ENCODE data around the gene ADAM15. TPM values are rescaled to one million over a fixed set of nuclear protein-coding genes. Genes with fewer than 3 reads are reported as not detected.

Gene ADAM15
- total and polyA plus RNA-seq, 4 donors = 10.8 to 26.8 (median 17.5) TPM

- no peak for TF ChIP-seq ATF3 (IDR thresholded peaks at IDR 0.05)
- TF ChIP-seq, protein P1, sequence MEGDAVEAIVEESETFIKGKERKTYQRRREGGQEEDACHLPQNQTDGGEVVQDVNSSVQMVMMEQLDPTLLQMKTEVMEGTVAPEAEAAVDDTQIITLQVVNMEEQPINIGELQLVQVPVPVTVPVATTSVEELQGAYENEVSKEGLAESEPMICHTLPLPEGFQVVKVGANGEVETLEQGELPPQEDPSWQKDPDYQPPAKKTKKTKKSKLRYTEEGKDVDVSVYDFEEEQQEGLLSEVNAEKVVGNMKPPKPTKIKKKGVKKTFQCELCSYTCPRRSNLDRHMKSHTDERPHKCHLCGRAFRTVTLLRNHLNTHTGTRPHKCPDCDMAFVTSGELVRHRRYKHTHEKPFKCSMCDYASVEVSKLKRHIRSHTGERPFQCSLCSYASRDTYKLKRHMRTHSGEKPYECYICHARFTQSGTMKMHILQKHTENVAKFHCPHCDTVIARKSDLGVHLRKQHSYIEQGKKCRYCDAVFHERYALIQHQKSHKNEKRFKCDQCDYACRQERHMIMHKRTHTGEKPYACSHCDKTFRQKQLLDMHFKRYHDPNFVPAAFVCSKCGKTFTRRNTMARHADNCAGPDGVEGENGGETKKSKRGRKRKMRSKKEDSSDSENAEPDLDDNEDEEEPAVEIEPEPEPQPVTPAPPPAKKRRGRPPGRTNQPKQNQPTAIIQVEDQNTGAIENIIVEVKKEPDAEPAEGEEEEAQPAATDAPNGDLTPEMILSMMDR (IDR thresholded peaks at IDR 0.05; ENCODE audit: low read depth, low read length, missing input control) = no peak
- no peak for TF ChIP-seq YY1 (IDR thresholded peaks at IDR 0.05)
Measured at GRCh38 chr1:155086856-155087535, 35.9 kb downstream of the ADAM15 start (continued).

- peak; percentile 98 to 100 for TF ChIP-seq RXRA (IDR thresholded peaks at IDR 0.05)
- peak; percentile 95 for TF ChIP-seq FOXA2 (IDR thresholded peaks at IDR 0.05)
- peak in 1 of 2 donors; percentile 44 for TF ChIP-seq EGR1 (IDR thresholded peaks at IDR 0.05; ENCODE audit: low read depth in 2 of 2)
- TF ChIP-seq YY1 (IDR thresholded peaks at IDR 0.05) = peak; percentile 81
- TF ChIP-seq, protein P2, sequence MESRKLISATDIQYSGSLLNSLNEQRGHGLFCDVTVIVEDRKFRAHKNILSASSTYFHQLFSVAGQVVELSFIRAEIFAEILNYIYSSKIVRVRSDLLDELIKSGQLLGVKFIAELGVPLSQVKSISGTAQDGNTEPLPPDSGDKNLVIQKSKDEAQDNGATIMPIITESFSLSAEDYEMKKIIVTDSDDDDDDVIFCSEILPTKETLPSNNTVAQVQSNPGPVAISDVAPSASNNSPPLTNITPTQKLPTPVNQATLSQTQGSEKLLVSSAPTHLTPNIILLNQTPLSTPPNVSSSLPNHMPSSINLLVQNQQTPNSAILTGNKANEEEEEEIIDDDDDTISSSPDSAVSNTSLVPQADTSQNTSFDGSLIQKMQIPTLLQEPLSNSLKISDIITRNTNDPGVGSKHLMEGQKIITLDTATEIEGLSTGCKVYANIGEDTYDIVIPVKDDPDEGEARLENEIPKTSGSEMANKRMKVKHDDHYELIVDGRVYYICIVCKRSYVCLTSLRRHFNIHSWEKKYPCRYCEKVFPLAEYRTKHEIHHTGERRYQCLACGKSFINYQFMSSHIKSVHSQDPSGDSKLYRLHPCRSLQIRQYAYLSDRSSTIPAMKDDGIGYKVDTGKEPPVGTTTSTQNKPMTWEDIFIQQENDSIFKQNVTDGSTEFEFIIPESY (IDR thresholded peaks at IDR 0.05) = peak; percentile 92
- TF ChIP-seq, protein P3, sequence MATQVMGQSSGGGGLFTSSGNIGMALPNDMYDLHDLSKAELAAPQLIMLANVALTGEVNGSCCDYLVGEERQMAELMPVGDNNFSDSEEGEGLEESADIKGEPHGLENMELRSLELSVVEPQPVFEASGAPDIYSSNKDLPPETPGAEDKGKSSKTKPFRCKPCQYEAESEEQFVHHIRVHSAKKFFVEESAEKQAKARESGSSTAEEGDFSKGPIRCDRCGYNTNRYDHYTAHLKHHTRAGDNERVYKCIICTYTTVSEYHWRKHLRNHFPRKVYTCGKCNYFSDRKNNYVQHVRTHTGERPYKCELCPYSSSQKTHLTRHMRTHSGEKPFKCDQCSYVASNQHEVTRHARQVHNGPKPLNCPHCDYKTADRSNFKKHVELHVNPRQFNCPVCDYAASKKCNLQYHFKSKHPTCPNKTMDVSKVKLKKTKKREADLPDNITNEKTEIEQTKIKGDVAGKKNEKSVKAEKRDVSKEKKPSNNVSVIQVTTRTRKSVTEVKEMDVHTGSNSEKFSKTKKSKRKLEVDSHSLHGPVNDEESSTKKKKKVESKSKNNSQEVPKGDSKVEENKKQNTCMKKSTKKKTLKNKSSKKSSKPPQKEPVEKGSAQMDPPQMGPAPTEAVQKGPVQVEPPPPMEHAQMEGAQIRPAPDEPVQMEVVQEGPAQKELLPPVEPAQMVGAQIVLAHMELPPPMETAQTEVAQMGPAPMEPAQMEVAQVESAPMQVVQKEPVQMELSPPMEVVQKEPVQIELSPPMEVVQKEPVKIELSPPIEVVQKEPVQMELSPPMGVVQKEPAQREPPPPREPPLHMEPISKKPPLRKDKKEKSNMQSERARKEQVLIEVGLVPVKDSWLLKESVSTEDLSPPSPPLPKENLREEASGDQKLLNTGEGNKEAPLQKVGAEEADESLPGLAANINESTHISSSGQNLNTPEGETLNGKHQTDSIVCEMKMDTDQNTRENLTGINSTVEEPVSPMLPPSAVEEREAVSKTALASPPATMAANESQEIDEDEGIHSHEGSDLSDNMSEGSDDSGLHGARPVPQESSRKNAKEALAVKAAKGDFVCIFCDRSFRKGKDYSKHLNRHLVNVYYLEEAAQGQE (IDR thresholded peaks at IDR 0.05) = peak; percentile 88
- peak; percentile 22 for TF ChIP-seq HNF4G (IDR thresholded peaks at IDR 0.05)
- TF ChIP-seq GABPA (IDR thresholded peaks at IDR 0.05 in 1 of 2, conservative IDR thresholded peaks at IDR 0.05 in 1 of 2) = peak in 1 of 2 donors; percentile 69
- peak; percentile 81 to 97 for TF ChIP-seq HNF4A (conservative IDR thresholded peaks at IDR 0.05)
- TF ChIP-seq ATF3 (IDR thresholded peaks at IDR 0.05) = no peak
- TF ChIP-seq NR2F2 (IDR thresholded peaks at IDR 0.05) = peak; percentile 51
- peak; percentile 98 for TF ChIP-seq SP1 (IDR thresholded peaks at IDR 0.05)
- peak; percentile 89 for TF ChIP-seq FOXA1 (IDR thresholded peaks at IDR 0.05)
- TF ChIP-seq, protein P1 (IDR thresholded peaks at IDR 0.05; ENCODE audit: low read depth, low read length, missing input control) = peak; percentile 98
- TF ChIP-seq JUND (IDR thresholded peaks at IDR 0.05) = peak in 1 of 2 donors; percentile 73
- TF ChIP-seq TAF1 (conservative IDR thresholded peaks at IDR 0.05) = no peak
- TF ChIP-seq RAD21 (IDR thresholded peaks at IDR 0.05) = peak; percentile 92 to 97
- peak; percentile 95 for TF ChIP-seq MAX (IDR thresholded peaks at IDR 0.05)
- WGBS = 18% methylated on average over 29 of the region's 29 CpGs
- Histone ChIP-seq H3K36me3 (ENCODE audit: control insufficient read depth in 4 of 4, insufficient read depth in 3 of 4, low read depth in 1 of 4, low read length in 3 of 4) (no peaks in the 10 kb centered on the region), H3K4me3 (ENCODE audit: low read depth in 1 of 3, low read length in 3 of 3) (peak overlapping the region in 1 of 3 donors; percentile 47), H3K27me3 (ENCODE audit: control insufficient read depth in 4 of 4, insufficient read depth in 4 of 4, low read length in 3 of 4) (no peaks in the 10 kb centered on the region), H3K4me1 (ENCODE audit: control insufficient read depth in 4 of 4, insufficient read depth in 4 of 4, low read length in 3 of 4) (peaks cover 3 to 22% (median 14%) of the 10 kb centered on the region in 4 donors), H3K27ac (ENCODE audit: low read depth in 1 of 2, low read length in 2 of 2) (peak overlapping the region in 1 of 2 donors; percentile 46), H3K9me3 (ENCODE audit: control insufficient read depth in 4 of 4, low read length in 3 of 4) (no peaks in the 10 kb centered on the region), H3K9ac (ENCODE audit: low read depth in 1 of 2, low read length in 2 of 2) (no peak overlapping the region)
- DNase-seq (ENCODE audit: low spot score) = peak; percentile 87
Measured at GRCh38 chr1:155091071-155092051, 40.2 kb downstream of the ADAM15 start.
